HEK293T (cell line): ENCODE measurements around the gene SPNS2.

ENCODE experiments used
- CTBP1 ChIP-seq: fragments of 450-650 bp; IDR thresholded peaks from 2 replicates; pipeline ENCODE4 v1.6.1; 2016; ENCODE audit warnings: borderline replicate concordance
- ELF4 ChIP-seq: fragments of 450-650 bp; IDR thresholded peaks from 2 replicates; pipeline ENCODE4 v1.6.1; 2017; ENCODE audit warnings: antibody characterized with exemption
- FOXK2 ChIP-seq: fragments of 450-650 bp; IDR thresholded peaks from 2 replicates; pipeline ENCODE4 v1.6.1; 2016; ENCODE audit warnings: mild to moderate bottlenecking
- FOXM1 ChIP-seq: fragments of 450-650 bp; IDR thresholded peaks from 2 replicates; pipeline ENCODE4 v1.6.1; 2017; ENCODE audit warnings: mild to moderate bottlenecking, borderline replicate concordance
- HDGF ChIP-seq: fragments of 450-650 bp; IDR thresholded peaks from 2 replicates; pipeline ENCODE4 v1.6.1; 2017; ENCODE audit warnings: antibody characterized with exemption, borderline replicate concordance
- ZNF384 ChIP-seq: fragments of 450-650 bp; IDR thresholded peaks from 2 replicates; pipeline ENCODE4 v1.6.1; 2016

- TF ChIP-seq CTBP1 (no peak), ELF4 (no peak), HDGF (no peak), ZNF384 (no peak), FOXM1 (no peak), FOXK2 (no peak)
These were observed 4.8 kb downstream of the SPNS2 start for GRCh38 chr17:4503283-4504025.
